GM13977 (cell line): ENCODE measurements around the gene HMX1.

Experiments
- DNase-seq: peaks from one replicate; pipeline ENCODE4 v3.0.0; 2012; ENCODE audit warnings: low spot score
- CTCF ChIP-seq: IDR thresholded peaks from 2 replicates; pipeline ENCODE4 v1.5.1; 2012; ENCODE audit warnings: mild to moderate bottlenecking, control low read depth; ENCODE audit not compliant: insufficient read depth; ENCODE audit errors: extremely low read depth, missing control alignments
- in situ Hi-C: fragments of 300-500 bp; cut with MboI; formaldehyde crosslinking; loops from one replicate; pipeline ENCODE4 v1.12.0; 2022; ENCODE audit warnings: low sequenced_read_pairs, low pct_unique_long_range_greater_than_20kb, mixed read lengths, inconsistent platforms; ENCODE audit not compliant: unreplicated experiment

Gene HMX1

GRCh38 chr4:8841678-8842268 is 29.9 kb downstream of the HMX1 start:
- in situ Hi-C loops = no loop called here
- DNase-seq = no peak
- TF ChIP-seq CTCF = no peak

GRCh38 chr4:8840816-8841455 is 30.7 kb downstream of the HMX1 start:
- TF ChIP-seq CTCF = no peak
- no peak for DNase-seq
- in situ Hi-C loops = no loop called here

- no peak for DNase-seq
- in situ Hi-C loops = no loop called here
- no peak for TF ChIP-seq CTCF
Observed at GRCh38 chr4:8840006-8840793, 31.4 kb downstream of the HMX1 start.

GRCh38 chr4:8838961-8839431 is 32.6 kb downstream of the HMX1 start:
- TF ChIP-seq CTCF = no peak
- no peak for DNase-seq
- in situ Hi-C loops = no loop called here

GRCh38 chr4:8838296-8838960 is 33.2 kb downstream of the HMX1 start:
- no peak for TF ChIP-seq CTCF
- no peak for DNase-seq
- in situ Hi-C loops = no loop called here

- no peak for TF ChIP-seq CTCF
- in situ Hi-C loops = no loop called here
- no peak for DNase-seq
Observed at GRCh38 chr4:8837181-8837841, 34.3 kb downstream of the HMX1 start.
